ENCODE results near the gene ENPEP.

Gene ENPEP

DNA sequence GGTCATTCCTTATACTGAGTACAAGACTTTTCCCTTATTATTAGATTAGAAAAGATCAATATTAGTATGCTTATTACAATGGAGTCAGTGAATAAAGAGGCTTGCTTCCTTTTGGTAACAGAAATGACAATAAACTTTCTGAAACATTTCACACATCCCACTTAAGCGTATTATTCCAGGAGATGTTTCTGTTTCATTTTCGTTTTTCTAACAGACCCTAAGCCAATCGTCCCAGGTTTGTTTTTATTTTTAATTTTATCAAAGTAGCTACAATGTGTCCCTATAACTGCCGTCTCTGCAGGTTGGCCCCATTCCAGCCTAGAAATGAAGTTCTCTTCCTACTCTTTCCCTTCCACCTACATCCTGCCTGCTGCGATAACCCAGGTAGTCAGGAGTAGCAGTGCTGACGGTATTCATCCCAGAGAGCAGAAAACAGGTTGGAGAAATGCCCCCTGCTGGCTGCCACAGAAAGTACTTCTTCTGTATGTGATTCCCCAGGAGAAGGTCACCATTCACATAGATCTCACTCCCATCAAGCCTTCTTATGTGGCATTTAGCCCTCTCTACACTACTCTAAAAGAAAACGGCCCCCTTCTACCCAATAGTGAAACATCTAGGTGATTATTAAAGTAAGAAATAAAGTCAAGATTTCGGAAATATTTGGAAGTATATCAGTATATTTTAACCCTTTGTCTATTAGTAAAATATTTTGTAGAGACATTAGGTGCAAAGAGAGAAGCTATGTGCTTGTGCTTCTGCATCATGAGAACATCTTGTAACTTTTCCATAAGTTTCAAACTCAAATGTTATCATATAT is 40.4 kb downstream of the ENPEP start:
- no peak for DNase-seq (ENCODE audit: low read depth)
- peak overlapping the region; percentile 37 for H3K4me3 ChIP-seq (ENCODE audit: control insufficient read depth, low read depth, low read length)
- TF ChIP-seq, protein P1, sequence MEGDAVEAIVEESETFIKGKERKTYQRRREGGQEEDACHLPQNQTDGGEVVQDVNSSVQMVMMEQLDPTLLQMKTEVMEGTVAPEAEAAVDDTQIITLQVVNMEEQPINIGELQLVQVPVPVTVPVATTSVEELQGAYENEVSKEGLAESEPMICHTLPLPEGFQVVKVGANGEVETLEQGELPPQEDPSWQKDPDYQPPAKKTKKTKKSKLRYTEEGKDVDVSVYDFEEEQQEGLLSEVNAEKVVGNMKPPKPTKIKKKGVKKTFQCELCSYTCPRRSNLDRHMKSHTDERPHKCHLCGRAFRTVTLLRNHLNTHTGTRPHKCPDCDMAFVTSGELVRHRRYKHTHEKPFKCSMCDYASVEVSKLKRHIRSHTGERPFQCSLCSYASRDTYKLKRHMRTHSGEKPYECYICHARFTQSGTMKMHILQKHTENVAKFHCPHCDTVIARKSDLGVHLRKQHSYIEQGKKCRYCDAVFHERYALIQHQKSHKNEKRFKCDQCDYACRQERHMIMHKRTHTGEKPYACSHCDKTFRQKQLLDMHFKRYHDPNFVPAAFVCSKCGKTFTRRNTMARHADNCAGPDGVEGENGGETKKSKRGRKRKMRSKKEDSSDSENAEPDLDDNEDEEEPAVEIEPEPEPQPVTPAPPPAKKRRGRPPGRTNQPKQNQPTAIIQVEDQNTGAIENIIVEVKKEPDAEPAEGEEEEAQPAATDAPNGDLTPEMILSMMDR (IDR thresholded peaks at IDR 0.05; ENCODE audit: control insufficient read depth, insufficient read depth, low read depth, low read length, missing control alignments): peak; percentile 84

DNA sequence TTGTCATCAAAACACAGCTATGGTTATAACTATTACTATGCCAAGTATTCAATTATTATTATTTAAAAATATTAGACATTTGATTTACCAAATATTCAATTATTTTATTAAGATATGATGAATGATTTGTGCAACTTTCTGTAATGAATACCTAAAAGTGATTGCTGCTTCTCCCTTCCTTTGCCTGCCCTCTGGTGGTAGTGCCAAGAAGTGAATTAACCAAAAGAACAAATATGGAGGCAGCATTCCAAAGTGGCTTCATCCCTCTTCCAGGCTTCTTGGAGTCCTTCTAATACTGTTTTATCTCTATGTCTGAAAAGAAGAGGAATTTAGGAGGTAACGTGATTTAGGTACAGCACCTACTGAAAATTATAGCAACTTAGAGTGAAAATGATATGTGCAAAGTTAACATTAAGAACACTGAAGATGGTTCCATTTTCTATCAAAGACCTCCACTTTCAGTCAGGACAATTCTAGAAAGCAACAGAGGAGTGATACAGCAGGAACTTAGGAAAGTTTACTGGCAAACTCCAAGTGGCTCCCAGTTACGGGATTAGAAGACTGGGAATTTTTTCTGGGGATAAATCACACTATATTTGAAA is 43.0 kb downstream of the ENPEP start:
- H3K4me3 ChIP-seq (ENCODE audit: control insufficient read depth, low read depth, low read length): no peak overlapping the region
- TF ChIP-seq, protein P1 (IDR thresholded peaks at IDR 0.05; ENCODE audit: control insufficient read depth, insufficient read depth, low read depth, low read length, missing control alignments): peak; percentile 72
- DNase-seq (ENCODE audit: low read depth): no peak

DNA sequence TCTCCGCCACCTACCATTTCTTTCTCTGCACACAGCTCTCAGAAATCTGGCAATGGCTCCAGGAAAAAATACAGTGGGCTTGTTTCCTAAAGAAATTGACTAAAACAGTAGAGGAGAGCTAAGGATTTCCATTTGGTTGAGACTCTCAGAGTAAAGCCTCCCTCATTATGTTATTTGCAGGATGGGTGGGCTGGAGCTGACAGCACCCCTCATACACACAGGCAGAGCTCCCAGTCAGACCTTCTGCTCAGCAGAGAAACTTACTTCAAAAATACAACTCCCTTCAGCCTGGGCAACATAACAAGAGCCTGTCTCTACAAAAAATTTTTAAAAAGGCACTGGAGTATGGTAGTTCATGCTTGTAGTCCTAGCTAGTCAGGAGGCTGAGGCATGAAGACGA is 44.9 kb downstream of the ENPEP start:
- H3K4me3 ChIP-seq (ENCODE audit: control insufficient read depth, low read depth, low read length): no peak overlapping the region
- TF ChIP-seq, protein P1 (IDR thresholded peaks at IDR 0.05; ENCODE audit: control insufficient read depth, insufficient read depth, low read depth, low read length, missing control alignments): no peak
- no peak for DNase-seq (ENCODE audit: low read depth)

DNA sequence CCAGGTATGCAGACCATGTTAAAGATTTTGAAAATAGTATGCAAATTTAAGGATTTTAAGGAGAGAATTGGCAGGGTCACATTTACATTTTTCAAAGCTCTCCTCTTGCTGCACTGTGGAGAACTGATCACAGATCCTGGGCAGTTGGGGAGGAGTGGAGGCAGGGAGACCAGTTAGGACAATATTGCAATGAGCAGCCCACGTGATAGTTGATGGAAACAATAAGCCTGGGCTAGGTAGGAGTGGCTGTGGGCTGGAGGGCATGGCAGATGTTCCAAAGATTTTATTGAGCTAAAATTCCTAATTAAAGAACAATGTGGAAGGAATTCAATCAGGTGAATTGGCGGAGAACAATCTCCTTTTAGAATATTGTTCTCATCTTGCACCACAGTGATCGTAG is 50.6 kb downstream of the ENPEP start:
- no peak for DNase-seq (ENCODE audit: low read depth)
- no peak overlapping the region for H3K4me3 ChIP-seq (ENCODE audit: control insufficient read depth, low read depth, low read length)
- TF ChIP-seq, protein P1 (IDR thresholded peaks at IDR 0.05; ENCODE audit: control insufficient read depth, insufficient read depth, low read depth, low read length, missing control alignments): no peak

DNA sequence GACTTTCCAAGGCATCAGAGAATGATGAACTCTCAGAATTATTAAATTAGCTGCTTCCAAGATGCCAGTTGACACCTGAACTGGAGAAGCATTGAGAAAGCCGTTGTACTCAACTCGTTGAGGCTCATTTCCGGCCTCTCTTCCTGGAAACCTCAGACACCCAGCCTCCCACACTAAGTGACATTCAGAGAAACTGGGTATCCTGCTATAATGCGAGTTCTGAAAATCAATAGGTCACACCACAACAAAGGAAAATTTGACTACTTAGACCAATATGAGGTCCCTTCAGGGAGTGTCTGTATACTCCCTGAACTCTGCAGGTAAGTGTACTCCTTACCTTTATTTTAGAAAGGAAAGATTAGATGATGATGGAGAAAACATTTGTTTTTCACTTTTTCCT is 51.2 kb downstream of the ENPEP start:
- DNase-seq (ENCODE audit: low read depth): no peak
- TF ChIP-seq, protein P1 (IDR thresholded peaks at IDR 0.05; ENCODE audit: control insufficient read depth, insufficient read depth, low read depth, low read length, missing control alignments): no peak
- no peak overlapping the region for H3K4me3 ChIP-seq (ENCODE audit: control insufficient read depth, low read depth, low read length)

DNA sequence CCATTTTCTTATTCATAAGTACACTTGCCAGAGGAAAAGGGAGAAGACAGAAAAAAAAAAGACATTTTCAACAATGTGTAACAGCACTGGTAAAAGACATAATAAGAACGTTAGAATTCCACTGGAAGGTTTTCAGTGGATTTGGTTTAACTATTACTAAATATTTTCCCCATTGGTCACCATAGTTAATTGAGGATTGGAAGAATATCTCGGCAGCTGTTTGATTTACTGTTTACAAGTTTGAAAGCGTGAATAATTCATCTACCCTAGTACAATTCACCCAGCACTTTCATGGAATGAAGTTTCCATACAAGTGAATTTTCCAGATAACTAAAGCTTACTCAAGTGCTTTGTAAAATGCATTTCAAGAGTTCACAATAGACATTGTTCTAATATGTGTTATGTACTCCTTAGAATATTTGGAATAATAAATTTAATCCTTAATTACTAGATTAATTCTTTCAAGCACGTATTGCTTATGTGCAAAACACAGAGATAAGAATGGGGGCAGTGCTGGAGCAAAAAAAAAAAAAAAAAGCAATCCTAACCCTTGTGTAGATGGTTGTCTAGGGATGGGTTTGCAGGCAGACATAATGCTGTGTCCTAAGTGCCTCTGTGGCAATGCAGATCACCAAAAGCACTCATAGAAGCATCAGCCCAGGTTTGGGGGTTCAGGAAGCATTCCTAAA is 57.1 kb downstream of the ENPEP start:
- TF ChIP-seq, protein P1 (IDR thresholded peaks at IDR 0.05; ENCODE audit: control insufficient read depth, insufficient read depth, low read depth, low read length, missing control alignments): no peak
- no peak for DNase-seq (ENCODE audit: low read depth)
- no peak overlapping the region for H3K4me3 ChIP-seq (ENCODE audit: control insufficient read depth, low read depth, low read length)
